A549 (cell line): ENCODE results near the gene VARS2.

Experiments used
- BHLHE40 ChIP-seq: IDR thresholded peaks from 2 replicates; pipeline ENCODE4 v1.6.1; 2012; ENCODE audit warnings: low read depth, low read length, inconsistent platforms
- EP300 ChIP-seq, 2 experiments: fragments of >200 bp; sonication (Bioruptor Twin); formaldehyde crosslinking; IDR thresholded peaks; 2 replicates in 1 of 2; 3 replicates in 1 of 2; pipeline ENCODE4 v1.6.1; 2016 to 2017
- JUN ChIP-seq, 2 experiments: fragments of >200 bp; sonication (Bioruptor Twin); formaldehyde crosslinking; IDR thresholded peaks; 2 replicates in 1 of 2; 3 replicates in 1 of 2; pipeline ENCODE4 v1.6.1; 2016 to 2017
- MAZ ChIP-seq: fragments of 150-350 bp; IDR thresholded peaks from 2 replicates; pipeline ENCODE4 v1.6.1; 2014; ENCODE audit warnings: antibody characterized with exemption, low read depth, low read length, borderline replicate concordance
- POLR2A ChIP-seq: IDR thresholded peaks from 2 replicates; pipeline ENCODE4 v1.6.1; 2012; ENCODE audit warnings: mild to moderate bottlenecking, low read length
- RFX5 ChIP-seq: fragments of 450-650 bp; IDR thresholded peaks from 2 replicates; pipeline ENCODE4 v1.7.1; 2014; ENCODE audit warnings: antibody characterized with exemption, mild to moderate bottlenecking, moderate library complexity
- SMC3 ChIP-seq: fragments of >200 bp; sonication (Bioruptor Twin); formaldehyde crosslinking; IDR thresholded peaks from 3 replicates; pipeline ENCODE4 v1.6.1; 2018; ENCODE audit warnings: inconsistent platforms
- TF ChIP-seq, protein P1 (sequence below): fragments of >200 bp; sonication (Bioruptor Twin); formaldehyde crosslinking; IDR thresholded peaks from 3 replicates; pipeline ENCODE4 v1.5.1; 2016
- TF ChIP-seq, protein P2 (sequence below): IDR thresholded peaks from 2 replicates; pipeline ENCODE4 v1.6.1; 2012

DNA sequence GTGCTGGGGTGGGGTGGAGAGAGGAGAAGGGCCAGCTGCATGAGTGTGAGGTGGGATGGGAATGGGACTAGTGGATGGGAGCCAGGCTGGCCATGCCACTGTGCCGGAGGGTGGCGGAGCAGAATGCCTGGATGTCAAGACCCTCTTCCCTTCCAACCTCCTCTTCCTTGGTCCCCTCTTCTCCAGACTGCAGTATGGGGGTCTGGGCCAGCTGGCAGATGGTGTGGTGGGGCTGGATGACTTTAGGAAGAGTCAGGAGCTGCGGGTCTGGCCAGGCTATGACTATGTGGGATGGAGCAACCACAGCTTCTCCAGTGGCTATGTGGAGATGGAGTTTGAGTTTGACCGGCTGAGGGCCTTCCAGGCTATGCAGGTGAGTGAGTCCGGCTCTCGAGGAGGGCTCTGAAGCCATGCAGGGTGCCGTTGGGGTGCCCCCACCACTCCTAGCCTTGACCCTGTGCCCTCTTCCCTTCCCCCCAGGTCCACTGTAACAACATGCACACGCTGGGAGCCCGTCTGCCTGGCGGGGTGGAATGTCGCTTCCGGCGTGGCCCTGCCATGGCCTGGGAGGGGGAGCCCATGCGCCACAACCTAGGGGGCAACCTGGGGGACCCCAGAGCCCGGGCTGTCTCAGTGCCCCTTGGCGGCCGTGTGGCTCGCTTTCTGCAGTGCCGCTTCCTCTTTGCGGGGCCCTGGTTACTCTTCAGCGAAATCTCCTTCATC, 22.1 kb upstream of the VARS2 start:
- TF ChIP-seq, protein P1, sequence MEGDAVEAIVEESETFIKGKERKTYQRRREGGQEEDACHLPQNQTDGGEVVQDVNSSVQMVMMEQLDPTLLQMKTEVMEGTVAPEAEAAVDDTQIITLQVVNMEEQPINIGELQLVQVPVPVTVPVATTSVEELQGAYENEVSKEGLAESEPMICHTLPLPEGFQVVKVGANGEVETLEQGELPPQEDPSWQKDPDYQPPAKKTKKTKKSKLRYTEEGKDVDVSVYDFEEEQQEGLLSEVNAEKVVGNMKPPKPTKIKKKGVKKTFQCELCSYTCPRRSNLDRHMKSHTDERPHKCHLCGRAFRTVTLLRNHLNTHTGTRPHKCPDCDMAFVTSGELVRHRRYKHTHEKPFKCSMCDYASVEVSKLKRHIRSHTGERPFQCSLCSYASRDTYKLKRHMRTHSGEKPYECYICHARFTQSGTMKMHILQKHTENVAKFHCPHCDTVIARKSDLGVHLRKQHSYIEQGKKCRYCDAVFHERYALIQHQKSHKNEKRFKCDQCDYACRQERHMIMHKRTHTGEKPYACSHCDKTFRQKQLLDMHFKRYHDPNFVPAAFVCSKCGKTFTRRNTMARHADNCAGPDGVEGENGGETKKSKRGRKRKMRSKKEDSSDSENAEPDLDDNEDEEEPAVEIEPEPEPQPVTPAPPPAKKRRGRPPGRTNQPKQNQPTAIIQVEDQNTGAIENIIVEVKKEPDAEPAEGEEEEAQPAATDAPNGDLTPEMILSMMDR: no peak
- TF ChIP-seq BHLHE40 (no peak), EP300 (IDR thresholded peaks at IDR 0.05) (no peak), RFX5 (no peak), SMC3 (no peak), JUN (IDR thresholded peaks at IDR 0.05) (no peak), MAZ (no peak), POLR2A (no peak)
- TF ChIP-seq, protein P2, sequence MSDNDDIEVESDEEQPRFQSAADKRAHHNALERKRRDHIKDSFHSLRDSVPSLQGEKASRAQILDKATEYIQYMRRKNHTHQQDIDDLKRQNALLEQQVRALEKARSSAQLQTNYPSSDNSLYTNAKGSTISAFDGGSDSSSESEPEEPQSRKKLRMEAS: no peak
